Heart left ventricle (tissue), 13 donors: Measurements from ENCODE around the gene ABCF3.

ENCODE experiments used
- CTCF ChIP-seq, 12 donors: fragments of 200-600 bp; sonication (generic) in 4 of 12; IDR thresholded peaks; one replicate each; pipeline versions ENCODE4 v1.5.0 to v1.8.0; 2018 to 2022; ENCODE audit warnings: antibody characterized with exemption in 12 of 12, mild to moderate bottlenecking in 5 of 12
- POLR2A ChIP-seq, 2 donors: fragments of 450-650 bp; IDR thresholded peaks; one replicate each; pipeline ENCODE4 v1.6.1; 2017; ENCODE audit warnings: antibody characterized with exemption in 2 of 2, mild to moderate bottlenecking in 2 of 2, moderate library complexity in 2 of 2
- donor health status: ischemic (EF 13 %, LVEDD 7.1; RV severe dilation, severe dysfunction).
- donor health status: DM: no; HTN: yes; CAD: no.
- donor health status: DM: no; HTN: no; CAD: no.
- donor health status: ischemic (EF 25% LVEDD 6.9; RV normal size, moderate dysfunction).
- donor health status: ischemic (EF 25% LVEDD 5.7; RV mildly dilated, moderate dysfunction).
- donor health status: ischemic (EF 35%, LVEDD 5.7; RV mildly dilated, moderate dysfunction).
- donor health status: nonischemic (EF 11% LVEDD 7.7; RV severe dilation, severe dysfunction).
- donor health status: DM: yes; HTN: yes; CAD: no.
- donor health status: PGD.
- donor health status: ischemic (EF 29% LVEDD 5.4; RV normal size, mild dysfunction).
- donor health status: nonischemic (EF 23%, LVEDD 6.1; RV moderate dilation, normal function).

GRCh38 chr3:184177331-184177731 lies 8.7 kb upstream of the ABCF3 start:
- TF ChIP-seq POLR2A (IDR thresholded peaks at IDR 0.05) = no peak
- TF ChIP-seq CTCF (IDR thresholded peaks at IDR 0.05) = no peak
